GM13977 (cell line): ENCODE data around the gene STXBP2.

ENCODE experiments used
- DNase-seq: peaks from one replicate; pipeline ENCODE4 v3.0.0; 2012; ENCODE audit warnings: low spot score
- in situ Hi-C: fragments of 300-500 bp; cut with MboI; formaldehyde crosslinking; loops from one replicate; pipeline ENCODE4 v1.12.0; 2022; ENCODE audit warnings: low sequenced_read_pairs, low pct_unique_long_range_greater_than_20kb, mixed read lengths, inconsistent platforms; ENCODE audit not compliant: unreplicated experiment
- TF ChIP-seq, protein P1 (sequence below): IDR thresholded peaks from 2 replicates; pipeline ENCODE4 v1.5.1; 2012; ENCODE audit warnings: mild to moderate bottlenecking, control low read depth; ENCODE audit not compliant: insufficient read depth; ENCODE audit errors: extremely low read depth, missing control alignments

Gene STXBP2

GRCh38 chr19:7598180-7598579 lies 38.7 kb upstream of the STXBP2 start:
- TF ChIP-seq, protein P1, sequence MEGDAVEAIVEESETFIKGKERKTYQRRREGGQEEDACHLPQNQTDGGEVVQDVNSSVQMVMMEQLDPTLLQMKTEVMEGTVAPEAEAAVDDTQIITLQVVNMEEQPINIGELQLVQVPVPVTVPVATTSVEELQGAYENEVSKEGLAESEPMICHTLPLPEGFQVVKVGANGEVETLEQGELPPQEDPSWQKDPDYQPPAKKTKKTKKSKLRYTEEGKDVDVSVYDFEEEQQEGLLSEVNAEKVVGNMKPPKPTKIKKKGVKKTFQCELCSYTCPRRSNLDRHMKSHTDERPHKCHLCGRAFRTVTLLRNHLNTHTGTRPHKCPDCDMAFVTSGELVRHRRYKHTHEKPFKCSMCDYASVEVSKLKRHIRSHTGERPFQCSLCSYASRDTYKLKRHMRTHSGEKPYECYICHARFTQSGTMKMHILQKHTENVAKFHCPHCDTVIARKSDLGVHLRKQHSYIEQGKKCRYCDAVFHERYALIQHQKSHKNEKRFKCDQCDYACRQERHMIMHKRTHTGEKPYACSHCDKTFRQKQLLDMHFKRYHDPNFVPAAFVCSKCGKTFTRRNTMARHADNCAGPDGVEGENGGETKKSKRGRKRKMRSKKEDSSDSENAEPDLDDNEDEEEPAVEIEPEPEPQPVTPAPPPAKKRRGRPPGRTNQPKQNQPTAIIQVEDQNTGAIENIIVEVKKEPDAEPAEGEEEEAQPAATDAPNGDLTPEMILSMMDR, result no peak
- in situ Hi-C loops, result no loop called here
- no peak for DNase-seq

GRCh38 chr19:7600721-7601120 lies 36.2 kb upstream of the STXBP2 start:
- DNase-seq, result no peak
- in situ Hi-C loops, result no loop called here
- TF ChIP-seq, protein P1, result no peak

DNA sequence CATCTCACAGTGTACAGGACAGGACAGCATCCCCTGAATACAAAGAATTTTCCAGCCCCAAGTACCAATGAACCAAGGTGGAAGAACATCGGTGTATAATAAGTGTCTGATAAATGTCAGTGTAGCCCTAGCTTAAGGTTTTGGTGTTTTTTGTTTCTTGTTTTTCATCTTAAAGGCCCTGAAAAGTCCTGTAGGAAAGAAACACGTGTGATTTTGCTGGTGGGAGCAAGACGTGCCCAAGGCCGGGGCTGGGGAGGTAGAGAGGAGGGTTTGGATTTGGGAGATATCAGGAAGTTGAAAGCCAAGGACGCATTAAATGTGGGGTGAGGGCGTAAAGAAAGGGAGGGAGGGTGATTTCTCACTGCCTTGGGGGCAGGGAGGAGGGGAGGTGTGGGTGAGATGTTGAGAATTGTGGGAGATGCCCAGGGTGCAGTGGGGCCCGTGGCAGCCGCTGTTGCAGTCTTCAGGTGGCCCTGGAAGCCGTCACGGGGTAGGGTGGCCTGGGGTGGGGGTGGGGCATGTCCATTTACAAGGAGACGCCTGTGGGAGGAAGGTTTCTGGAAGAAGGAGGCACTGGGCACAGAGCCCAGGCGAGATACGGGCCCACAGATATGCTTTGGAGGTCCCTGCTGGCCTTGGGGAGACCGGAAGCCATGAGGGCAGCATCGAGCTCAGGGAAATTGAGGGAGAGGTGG lies 34.5 kb upstream of the STXBP2 start:
- DNase-seq, result no peak
- in situ Hi-C loops, result no loop called here
- TF ChIP-seq, protein P1, result no peak

GRCh38 chr19:7602935-7603497 lies 33.9 kb upstream of the STXBP2 start:
- in situ Hi-C loops, result no loop called here
- TF ChIP-seq, protein P1, result no peak
- DNase-seq, result no peak

GRCh38 chr19:7603919-7604318 lies 33.0 kb upstream of the STXBP2 start:
- no peak for DNase-seq
- in situ Hi-C loops, result no loop called here
- TF ChIP-seq, protein P1, result no peak

GRCh38 chr19:7605490-7606222 lies 31.3 kb upstream of the STXBP2 start:
- DNase-seq, result peak; percentile 70

More at GRCh38 chr19:7605490-7606222, 31.3 kb upstream of the STXBP2 start:
- in situ Hi-C loops, result no loop called here
- TF ChIP-seq, protein P1, result no peak
